Panc1 (cell line): ENCODE results near the gene COPB2. TPM values are rescaled to one million over a fixed set of nuclear protein-coding genes. Genes with fewer than 3 reads are reported as not detected.

ENCODE experiments used
- ATAC-seq: fragments of 200-7000 bp; cut with Tn5 transposase; 2 replicates; pipeline ENCODE4 v1.9.1; 2020; ENCODE audit warnings: mild to moderate bottlenecking, moderate library complexity
- BruUV-seq: library from RNA; stranded (reverse); fragments of 400-500 nt; replicated peaks from 2 replicates; lab custom pipeline; 2021; lab: Mats Ljungman, UMichigan
- CTCF ChIA-PET: fragments of 300-600 bp; sonication (Branson Sonifier 250); formaldehyde crosslinking; loops from one replicate; lab custom pipeline; 2022; ENCODE audit warnings: antibody characterized with exemption; lab: Charles Lee
- POLR2A ChIA-PET: fragments of 300-600 bp; sonication (Branson Sonifier 250); formaldehyde crosslinking; loops from one replicate; lab custom pipeline; 2022; ENCODE audit warnings: antibody characterized with exemption; lab: Charles Lee
- DNase-seq: peaks from one replicate; pipeline ENCODE4 v3.0.0-alpha.2; 2010; ENCODE audit warnings: low read depth, low spot score
- H3K27ac ChIP-seq: 2 replicates; pipeline ENCODE4 v1.5.1; 2011; ENCODE audit warnings: mild to moderate bottlenecking, low read length, inconsistent platforms
- H3K27me3 ChIP-seq: fragments of 200-500 bp; sonication (Bioruptor generic); 2 replicates; pipeline ENCODE4 v1.6.0; 2014; ENCODE audit warnings: low read length, inconsistent platforms; ENCODE audit not compliant: control insufficient read depth, insufficient read depth
- H3K36me3 ChIP-seq: fragments of 200-500 bp; sonication (Bioruptor generic); 2 replicates; pipeline ENCODE4 v1.5.1; 2014; ENCODE audit warnings: inconsistent platforms, mild to moderate bottlenecking, low read length, moderate library complexity; ENCODE audit not compliant: control insufficient read depth, insufficient read depth
- H3K4me1 ChIP-seq: 2 replicates; pipeline ENCODE4 v1.5.1; 2011; ENCODE audit warnings: inconsistent platforms, mild to moderate bottlenecking, low read length, moderate library complexity; ENCODE audit not compliant: control insufficient read depth, insufficient read depth
- H3K4me3 ChIP-seq, 2 experiments: 2 replicates each; pipeline ENCODE4 v1.5.1; 2011 to 2012; ENCODE audit warnings: low read depth in 2 of 2, low read length in 2 of 2, mild to moderate bottlenecking in 2 of 2, inconsistent platforms in 1 of 2, moderate library complexity in 1 of 2
- H3K9me3 ChIP-seq: fragments of 200-500 bp; sonication (Bioruptor generic); 2 replicates; pipeline ENCODE4 v1.5.1; 2014; ENCODE audit warnings: low read depth, mild to moderate bottlenecking, inconsistent platforms, low read length, moderate library complexity; ENCODE audit not compliant: control insufficient read depth, insufficient read depth
- POLR2AphosphoS5 ChIP-seq: IDR thresholded peaks from 2 replicates; pipeline ENCODE4 v1.6.1; 2012; ENCODE audit warnings: mild to moderate bottlenecking, low read depth, low read length, moderate library complexity
- SIN3A ChIP-seq: IDR thresholded peaks from 2 replicates; pipeline ENCODE4 v1.6.1; 2012; ENCODE audit warnings: low read depth, mild to moderate bottlenecking, low read length, moderate library complexity, borderline replicate concordance; ENCODE audit not compliant: insufficient read depth
- TCF7L2 ChIP-seq: IDR thresholded peaks from 2 replicates; pipeline ENCODE4 v1.6.1; 2011; ENCODE audit warnings: mild to moderate bottlenecking, low read depth, low read length, inconsistent platforms
- in situ Hi-C: cut with HindIII; loops from 2 replicates; pipeline ENCODE4 v1.10.0; 2016; ENCODE audit warnings: low sequenced_read_pairs, low pct_unique_long_range_greater_than_20kb
- intact Hi-C: fragments of 100-400 bp; cut with micrococcal nuclease; formaldehyde crosslinking; loops from one replicate; pipeline ENCODE4 v1.10.0; 2022; ENCODE audit not compliant: unreplicated experiment
- total RNA-seq: library from RNA; stranded (reverse); gene quantifications from one replicate; pipeline ENCODE4 v1.2.1, GENCODE V29; 2021; ENCODE audit not compliant: unreplicated experiment
- TF ChIP-seq, protein P1 (sequence below): fragments of 450-650 bp; IDR thresholded peaks from 2 replicates; pipeline ENCODE4 v1.5.1; 2017; ENCODE audit warnings: mild to moderate bottlenecking
- TF ChIP-seq, protein P2 (sequence below), 2 experiments: IDR thresholded peaks; 2 replicates each; pipeline ENCODE4 v1.6.1; 2011 to 2012; ENCODE audit warnings: low read depth in 2 of 2, control low read depth in 1 of 2, low read length in 1 of 2, mild to moderate bottlenecking in 1 of 2, moderate library complexity in 1 of 2; ENCODE audit not compliant: insufficient read depth in 1 of 2

The COPB2 gene
- total RNA-seq, 1 experiment from 2014 or later = 150 TPM

DNA sequence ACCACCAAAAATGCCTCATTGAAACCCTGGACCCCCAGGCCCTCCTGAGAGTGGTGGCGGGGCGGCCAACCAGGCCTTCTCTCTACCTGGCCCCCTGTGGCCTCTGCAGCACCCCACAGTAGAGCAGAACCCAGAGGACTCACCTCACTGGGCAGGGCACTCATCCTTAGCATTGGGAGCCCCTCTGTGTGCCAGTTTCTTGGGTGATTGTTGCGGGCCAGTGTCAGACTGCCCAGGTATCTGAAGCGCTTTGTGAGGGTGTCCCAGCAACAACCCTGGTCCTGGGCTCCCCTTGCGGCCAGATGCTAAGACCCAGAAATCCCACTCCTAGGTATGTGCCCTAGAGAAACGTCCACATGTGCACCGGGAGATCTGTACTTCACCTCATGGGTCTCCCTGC is 66.3 kb downstream of the COPB2 start:
- no peak for ATAC-seq
- no peak for DNase-seq
- in situ Hi-C loops = no loop called here
- no TSS peak for BruUV-seq
- TF ChIP-seq POLR2AphosphoS5 (no peak), SIN3A (no peak), TCF7L2 (no peak)
- TF ChIP-seq, protein P1, sequence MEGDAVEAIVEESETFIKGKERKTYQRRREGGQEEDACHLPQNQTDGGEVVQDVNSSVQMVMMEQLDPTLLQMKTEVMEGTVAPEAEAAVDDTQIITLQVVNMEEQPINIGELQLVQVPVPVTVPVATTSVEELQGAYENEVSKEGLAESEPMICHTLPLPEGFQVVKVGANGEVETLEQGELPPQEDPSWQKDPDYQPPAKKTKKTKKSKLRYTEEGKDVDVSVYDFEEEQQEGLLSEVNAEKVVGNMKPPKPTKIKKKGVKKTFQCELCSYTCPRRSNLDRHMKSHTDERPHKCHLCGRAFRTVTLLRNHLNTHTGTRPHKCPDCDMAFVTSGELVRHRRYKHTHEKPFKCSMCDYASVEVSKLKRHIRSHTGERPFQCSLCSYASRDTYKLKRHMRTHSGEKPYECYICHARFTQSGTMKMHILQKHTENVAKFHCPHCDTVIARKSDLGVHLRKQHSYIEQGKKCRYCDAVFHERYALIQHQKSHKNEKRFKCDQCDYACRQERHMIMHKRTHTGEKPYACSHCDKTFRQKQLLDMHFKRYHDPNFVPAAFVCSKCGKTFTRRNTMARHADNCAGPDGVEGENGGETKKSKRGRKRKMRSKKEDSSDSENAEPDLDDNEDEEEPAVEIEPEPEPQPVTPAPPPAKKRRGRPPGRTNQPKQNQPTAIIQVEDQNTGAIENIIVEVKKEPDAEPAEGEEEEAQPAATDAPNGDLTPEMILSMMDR = no peak
- TF ChIP-seq, protein P2, sequence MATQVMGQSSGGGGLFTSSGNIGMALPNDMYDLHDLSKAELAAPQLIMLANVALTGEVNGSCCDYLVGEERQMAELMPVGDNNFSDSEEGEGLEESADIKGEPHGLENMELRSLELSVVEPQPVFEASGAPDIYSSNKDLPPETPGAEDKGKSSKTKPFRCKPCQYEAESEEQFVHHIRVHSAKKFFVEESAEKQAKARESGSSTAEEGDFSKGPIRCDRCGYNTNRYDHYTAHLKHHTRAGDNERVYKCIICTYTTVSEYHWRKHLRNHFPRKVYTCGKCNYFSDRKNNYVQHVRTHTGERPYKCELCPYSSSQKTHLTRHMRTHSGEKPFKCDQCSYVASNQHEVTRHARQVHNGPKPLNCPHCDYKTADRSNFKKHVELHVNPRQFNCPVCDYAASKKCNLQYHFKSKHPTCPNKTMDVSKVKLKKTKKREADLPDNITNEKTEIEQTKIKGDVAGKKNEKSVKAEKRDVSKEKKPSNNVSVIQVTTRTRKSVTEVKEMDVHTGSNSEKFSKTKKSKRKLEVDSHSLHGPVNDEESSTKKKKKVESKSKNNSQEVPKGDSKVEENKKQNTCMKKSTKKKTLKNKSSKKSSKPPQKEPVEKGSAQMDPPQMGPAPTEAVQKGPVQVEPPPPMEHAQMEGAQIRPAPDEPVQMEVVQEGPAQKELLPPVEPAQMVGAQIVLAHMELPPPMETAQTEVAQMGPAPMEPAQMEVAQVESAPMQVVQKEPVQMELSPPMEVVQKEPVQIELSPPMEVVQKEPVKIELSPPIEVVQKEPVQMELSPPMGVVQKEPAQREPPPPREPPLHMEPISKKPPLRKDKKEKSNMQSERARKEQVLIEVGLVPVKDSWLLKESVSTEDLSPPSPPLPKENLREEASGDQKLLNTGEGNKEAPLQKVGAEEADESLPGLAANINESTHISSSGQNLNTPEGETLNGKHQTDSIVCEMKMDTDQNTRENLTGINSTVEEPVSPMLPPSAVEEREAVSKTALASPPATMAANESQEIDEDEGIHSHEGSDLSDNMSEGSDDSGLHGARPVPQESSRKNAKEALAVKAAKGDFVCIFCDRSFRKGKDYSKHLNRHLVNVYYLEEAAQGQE (IDR thresholded peaks at IDR 0.05; ENCODE audit: insufficient read depth in 1 of 2, low read depth in 2 of 2, low read length in 1 of 2) = no peak
- no peaks in the 10 kb centered on the region for H3K36me3 ChIP-seq
- ChIA-PET POLR2A (no interaction called here), CTCF (no interaction called here)
- H3K4me3 ChIP-seq = no peak overlapping the region
- intact Hi-C loops = no loop called here
- H3K27me3 ChIP-seq = no peaks in the 10 kb centered on the region
- no peaks in the 10 kb centered on the region for H3K9me3 ChIP-seq
- H3K27ac ChIP-seq = no peak overlapping the region
- H3K4me1 ChIP-seq = 0 out of 2 replicates have a peak, but pooled peaks cover 2% of the 10 kb centered on the region

DNA sequence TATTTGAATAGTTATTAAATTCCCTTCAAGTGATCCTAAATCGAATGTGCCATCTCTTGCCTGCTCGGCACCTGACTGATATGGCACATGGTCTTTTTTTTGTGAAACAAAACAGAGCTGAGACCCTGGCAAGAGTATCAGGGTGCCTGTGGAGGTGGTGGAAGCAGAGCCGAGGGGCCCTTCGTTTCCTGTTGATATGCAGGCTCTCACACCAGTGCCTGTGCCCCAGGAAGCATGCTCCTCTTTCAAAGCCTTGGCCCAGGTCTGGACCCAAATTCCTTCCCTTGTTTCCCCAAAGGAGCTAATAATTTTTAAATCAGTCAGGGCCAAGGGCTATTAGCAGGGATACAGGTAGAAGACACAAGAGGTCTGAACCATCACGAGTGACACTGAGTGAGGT is 67.1 kb downstream of the COPB2 start:
- intact Hi-C loops (no loop called here), in situ Hi-C loops (no loop called here)
- DNase-seq (no peak), ATAC-seq (no peak)
- no TSS peak for BruUV-seq
- H3K4me1 ChIP-seq = peaks cover 7% of the 10 kb centered on the region; the same call in 1 of the 2 replicates
- H3K27me3 ChIP-seq = no peaks in the 10 kb centered on the region
- H3K4me3 ChIP-seq = no peak overlapping the region
- H3K27ac ChIP-seq = no peak overlapping the region; the same call in 1 of the 2 replicates
- no peak for TF ChIP-seq TCF7L2
- TF ChIP-seq, protein P2 (IDR thresholded peaks at IDR 0.05; ENCODE audit: insufficient read depth in 1 of 2, low read depth in 2 of 2, low read length in 1 of 2) = no peak
- no peaks in the 10 kb centered on the region for H3K9me3 ChIP-seq
- ChIA-PET POLR2A (no interaction called here), CTCF (no interaction called here)
- H3K36me3 ChIP-seq = no peaks in the 10 kb centered on the region
